GM18870 (cell line): Measurements from ENCODE around the gene MDH1B.
"Not testable (repeated sequence)": the region's sequence is repeated elsewhere in the genome, so short reads cannot be mapped to it uniquely, and the experiment has no call there.

Experiments used
- ATAC-seq: cut with Tn5 transposase; IDR thresholded peaks from one replicate; pipeline ENCODE4 v1.9.1; 2021; ENCODE audit warnings: moderate library complexity; ENCODE audit not compliant: unreplicated experiment

MDH1B gene

GRCh38 chr2:206774871-206775270 is 9.7 kb upstream of the MDH1B start:
- no peak for ATAC-seq

- no peak for ATAC-seq
Measured at GRCh38 chr2:206766057-206766930, 1.2 kb upstream of the MDH1B start.

- ATAC-seq = peak; percentile 35
Measured at GRCh38 chr2:206764673-206765241, 371 bp downstream of the MDH1B start.

GRCh38 chr2:206756816-206757215 is 8.3 kb downstream of the MDH1B start:
- no peak for ATAC-seq

GRCh38 chr2:206740800-206741199 is 24.3 kb downstream of the MDH1B start:
- ATAC-seq = no peak

GRCh38 chr2:206739271-206739670 is 25.9 kb downstream of the MDH1B start:
- no peak for ATAC-seq

- ATAC-seq = no peak
Measured at GRCh38 chr2:206736935-206737334, 28.2 kb downstream of the MDH1B start.

GRCh38 chr2:206733341-206733740 is 31.8 kb downstream of the MDH1B start:
- no peak for ATAC-seq

GRCh38 chr2:206728277-206729199 is 36.6 kb downstream of the MDH1B start:
- no peak for ATAC-seq

- ATAC-seq = no peak
Measured at GRCh38 chr2:206727287-206727686, 37.8 kb downstream of the MDH1B start.

- no peak for ATAC-seq
Measured at GRCh38 chr2:206723288-206723687, 41.8 kb downstream of the MDH1B start.

GRCh38 chr2:206721256-206721920 is 43.7 kb downstream of the MDH1B start:
- peak; percentile 90 for ATAC-seq

GRCh38 chr2:206718296-206718695 is 46.8 kb downstream of the MDH1B start, which contains the start of gene DYTN:
TSS of gene DYTN (minus strand) at chr2:206718396. CDS start at chr2:206718279, 117 bp downstream.
- ATAC-seq = peak; percentile 31

- no peak for ATAC-seq
Measured at GRCh38 chr2:206716623-206717022, 48.5 kb downstream of the MDH1B start.

GRCh38 chr2:206715183-206715582 is 49.9 kb downstream of the MDH1B start:
- ATAC-seq = not testable (repeated sequence)

GRCh38 chr2:206713746-206714145 is 51.4 kb downstream of the MDH1B start:
- peak; percentile 78 for ATAC-seq

GRCh38 chr2:206708286-206708685 is 56.8 kb downstream of the MDH1B start:
- ATAC-seq = no peak

- ATAC-seq = no peak
Measured at GRCh38 chr2:206707164-206707701, 57.9 kb downstream of the MDH1B start.

GRCh38 chr2:206701952-206702605 is 63.0 kb downstream of the MDH1B start:
- ATAC-seq = no peak

GRCh38 chr2:206700156-206700555 is 65.0 kb downstream of the MDH1B start:
- ATAC-seq = no peak
